ENCODE measurements around the gene WNT11.

WNT11 gene

DNA sequence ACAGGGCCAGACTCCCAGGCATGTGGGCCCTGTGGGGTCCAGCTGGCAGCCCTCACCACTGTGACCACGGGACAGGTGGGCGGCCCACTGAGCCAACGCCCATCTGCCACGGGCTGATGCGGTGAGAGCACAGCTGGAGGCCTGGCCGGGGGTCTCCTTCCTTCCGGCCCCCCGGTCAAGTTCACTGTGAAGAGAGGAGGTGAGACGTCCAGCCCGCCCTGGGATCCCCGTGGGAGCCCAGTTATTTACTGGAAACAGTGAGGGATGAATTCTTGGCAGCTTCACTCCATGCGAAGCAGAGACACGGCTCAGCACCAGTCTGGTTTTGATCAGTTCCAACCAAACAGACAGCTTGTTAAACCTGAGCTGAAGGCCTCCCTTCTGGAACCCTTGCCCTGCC lies 38.7 kb downstream of the WNT11 start:
- H3F3A ChIP-seq (ENCODE audit: insufficient read depth, low read length), result no peaks in the 10 kb centered on the region
- 0 out of 2 replicates have a peak, but pooled peaks cover under 1% of the 10 kb centered on the region for H3K27me3 ChIP-seq (replicated peaks; ENCODE audit: insufficient read depth, low read length)
- no peaks in the 10 kb centered on the region for H3K36me3 ChIP-seq (replicated peaks; ENCODE audit: insufficient read depth, low read length)
- no peak for DNase-seq
- no peak overlapping the region for H3K9ac ChIP-seq (ENCODE audit: low read length)
- no peak overlapping the region for H3K4me2 ChIP-seq (ENCODE audit: low read depth, low read length)
- no peak overlapping the region for H3K27ac ChIP-seq (ENCODE audit: low read length)
- H2AFZ ChIP-seq (ENCODE audit: low read length), result no peak overlapping the region
- TF ChIP-seq, protein P1, sequence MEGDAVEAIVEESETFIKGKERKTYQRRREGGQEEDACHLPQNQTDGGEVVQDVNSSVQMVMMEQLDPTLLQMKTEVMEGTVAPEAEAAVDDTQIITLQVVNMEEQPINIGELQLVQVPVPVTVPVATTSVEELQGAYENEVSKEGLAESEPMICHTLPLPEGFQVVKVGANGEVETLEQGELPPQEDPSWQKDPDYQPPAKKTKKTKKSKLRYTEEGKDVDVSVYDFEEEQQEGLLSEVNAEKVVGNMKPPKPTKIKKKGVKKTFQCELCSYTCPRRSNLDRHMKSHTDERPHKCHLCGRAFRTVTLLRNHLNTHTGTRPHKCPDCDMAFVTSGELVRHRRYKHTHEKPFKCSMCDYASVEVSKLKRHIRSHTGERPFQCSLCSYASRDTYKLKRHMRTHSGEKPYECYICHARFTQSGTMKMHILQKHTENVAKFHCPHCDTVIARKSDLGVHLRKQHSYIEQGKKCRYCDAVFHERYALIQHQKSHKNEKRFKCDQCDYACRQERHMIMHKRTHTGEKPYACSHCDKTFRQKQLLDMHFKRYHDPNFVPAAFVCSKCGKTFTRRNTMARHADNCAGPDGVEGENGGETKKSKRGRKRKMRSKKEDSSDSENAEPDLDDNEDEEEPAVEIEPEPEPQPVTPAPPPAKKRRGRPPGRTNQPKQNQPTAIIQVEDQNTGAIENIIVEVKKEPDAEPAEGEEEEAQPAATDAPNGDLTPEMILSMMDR (IDR thresholded peaks at IDR 0.05; ENCODE audit: low read length), result no peak
- TF ChIP-seq EZH2phosphoT487 (IDR thresholded peaks at IDR 0.05; ENCODE audit: low read length), result no peak
- TF ChIP-seq EZH2 (optimal IDR thresholded peaks at IDR 0.05; ENCODE audit: low read depth, low read length), result no peak
- no peaks in the 10 kb centered on the region for H4K20me1 ChIP-seq (ENCODE audit: insufficient read depth, low read length)
- no peaks in the 10 kb centered on the region for H3K9me2 ChIP-seq (replicated peaks; ENCODE audit: insufficient read depth, low read length)
- no peak overlapping the region for H3K4me3 ChIP-seq (ENCODE audit: low read length)
- H3K4me1 ChIP-seq (ENCODE audit: low read length), result no peaks in the 10 kb centered on the region
- H3K79me2 ChIP-seq (ENCODE audit: low read length), result no peaks in the 10 kb centered on the region
- H3K9me3 ChIP-seq (replicated peaks; ENCODE audit: insufficient read depth, low read length), result no peaks in the 10 kb centered on the region

DNA sequence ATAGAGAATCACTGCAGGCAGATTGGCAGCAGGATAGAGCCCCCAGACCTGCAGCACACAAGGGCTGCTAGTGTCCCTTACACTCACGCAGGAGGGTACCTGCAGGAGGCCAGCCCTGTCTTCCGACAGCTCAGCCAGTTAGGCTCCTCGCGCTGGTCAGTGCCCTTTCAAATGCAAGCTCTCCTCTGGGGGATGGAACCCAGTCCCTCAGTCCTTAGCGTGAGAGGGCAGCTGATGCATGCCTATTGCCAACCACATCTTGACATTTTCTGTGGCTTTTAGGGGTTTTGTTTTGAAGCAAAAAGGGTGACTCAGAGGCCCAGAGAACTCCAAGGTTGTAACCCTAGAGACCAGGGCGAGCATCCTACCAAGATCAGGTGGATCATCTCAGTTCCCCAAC lies 40.0 kb downstream of the WNT11 start:
- Histone ChIP-seq H3K9ac (ENCODE audit: low read length) (no peak overlapping the region), H3K27ac (ENCODE audit: low read length) (no peak overlapping the region), H3K4me3 (ENCODE audit: low read length) (no peak overlapping the region), H3K4me1 (ENCODE audit: low read length) (no peaks in the 10 kb centered on the region), H2AFZ (ENCODE audit: low read length) (no peak overlapping the region), H4K20me1 (ENCODE audit: insufficient read depth, low read length) (no peaks in the 10 kb centered on the region), H3K36me3 (replicated peaks; ENCODE audit: insufficient read depth, low read length) (no peaks in the 10 kb centered on the region), H3F3A (ENCODE audit: insufficient read depth, low read length) (no peaks in the 10 kb centered on the region), H3K79me2 (ENCODE audit: low read length) (no peaks in the 10 kb centered on the region), H3K27me3 (replicated peaks; ENCODE audit: insufficient read depth, low read length) (no peaks in the 10 kb centered on the region), H3K9me2 (replicated peaks; ENCODE audit: insufficient read depth, low read length) (no peaks in the 10 kb centered on the region), H3K9me3 (replicated peaks; ENCODE audit: insufficient read depth, low read length) (no peaks in the 10 kb centered on the region), H3K4me2 (ENCODE audit: low read depth, low read length) (no peak overlapping the region)
- DNase-seq, result no peak
- TF ChIP-seq EZH2 (optimal IDR thresholded peaks at IDR 0.05; ENCODE audit: low read depth, low read length) (no peak), EZH2phosphoT487 (IDR thresholded peaks at IDR 0.05; ENCODE audit: low read length) (no peak)
- TF ChIP-seq, protein P1 (IDR thresholded peaks at IDR 0.05; ENCODE audit: low read length), result no peak

DNA sequence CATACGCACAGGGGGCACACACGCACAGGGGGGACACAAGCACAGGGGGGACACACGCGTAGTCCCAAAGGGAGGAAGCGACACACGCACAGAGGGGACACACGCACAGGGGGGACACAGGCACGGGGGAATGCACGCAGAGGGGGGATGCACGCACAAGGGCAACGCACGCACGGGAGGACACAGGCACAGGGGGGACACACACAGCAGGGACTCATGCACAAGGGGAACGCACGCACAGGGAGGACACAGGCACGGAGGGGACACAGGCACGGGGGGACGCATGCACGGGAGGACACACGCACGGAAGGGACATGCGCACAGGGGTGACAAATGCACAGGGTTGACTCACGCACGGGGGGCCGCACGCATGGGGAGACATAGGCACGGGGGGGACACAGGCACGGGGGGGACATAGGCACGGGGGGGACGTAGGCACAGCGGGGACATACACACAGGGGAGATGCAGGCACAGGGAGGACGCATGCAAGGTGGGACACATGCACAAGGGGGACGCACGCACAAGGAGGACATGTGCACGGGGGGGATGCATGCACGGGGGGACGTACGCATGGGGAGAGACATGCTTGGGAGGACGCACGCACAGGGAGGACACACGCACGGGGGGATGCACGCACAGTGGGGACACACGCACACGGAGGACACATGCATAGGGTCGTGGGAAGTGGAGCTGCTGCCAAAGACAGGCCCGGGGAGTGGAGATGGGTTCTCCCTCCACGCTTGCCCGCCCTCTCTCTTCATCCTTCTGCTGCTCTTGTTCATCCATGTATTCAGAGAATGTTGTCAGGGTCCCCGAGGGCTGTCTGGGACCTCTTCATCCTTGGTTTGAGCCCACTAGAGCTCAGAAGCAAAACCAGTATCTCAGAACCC lies 41.2 kb downstream of the WNT11 start:
- Histone ChIP-seq H3K27ac (ENCODE audit: low read length) (no peak overlapping the region), H3K27me3 (replicated peaks; ENCODE audit: insufficient read depth, low read length) (no peaks in the 10 kb centered on the region)
- TF ChIP-seq EZH2 (optimal IDR thresholded peaks at IDR 0.05; ENCODE audit: low read depth, low read length) (no peak), EZH2phosphoT487 (IDR thresholded peaks at IDR 0.05; ENCODE audit: low read length) (no peak)
- TF ChIP-seq, protein P1 (IDR thresholded peaks at IDR 0.05; ENCODE audit: low read length), result no peak

More for the DNA sequence above, 41.2 kb downstream of the WNT11 start:
- no peak for DNase-seq
- H3K4me1 ChIP-seq (ENCODE audit: low read length), result no peaks in the 10 kb centered on the region
- H2AFZ ChIP-seq (ENCODE audit: low read length), result no peak overlapping the region
- H4K20me1 ChIP-seq (ENCODE audit: insufficient read depth, low read length), result no peaks in the 10 kb centered on the region
- H3K9ac ChIP-seq (ENCODE audit: low read length), result no peak overlapping the region
- H3F3A ChIP-seq (ENCODE audit: insufficient read depth, low read length), result no peaks in the 10 kb centered on the region
- H3K79me2 ChIP-seq (ENCODE audit: low read length), result no peaks in the 10 kb centered on the region
- no peak overlapping the region for H3K4me3 ChIP-seq (ENCODE audit: low read length)
- H3K9me3 ChIP-seq (replicated peaks; ENCODE audit: insufficient read depth, low read length), result no peaks in the 10 kb centered on the region
- no peaks in the 10 kb centered on the region for H3K9me2 ChIP-seq (replicated peaks; ENCODE audit: insufficient read depth, low read length)
- no peaks in the 10 kb centered on the region for H3K36me3 ChIP-seq (replicated peaks; ENCODE audit: insufficient read depth, low read length)
- H3K4me2 ChIP-seq (ENCODE audit: low read depth, low read length), result no peak overlapping the region

Data from MM.1S (cell line).